ENCODE measurements around the gene AKAP6. TPM values are rescaled to one million over a fixed set of nuclear protein-coding genes. Genes with fewer than 3 reads are reported as not detected.

AKAP6 gene
- total RNA-seq, 1 donor from 2014 or later: 4.7 TPM

GRCh38 chr14:32514681-32515080 is 185.6 kb downstream of the AKAP6 start:
- Mint-ChIP-seq H3K36me3 (no peaks in the 10 kb centered on the region), H3K9me3 (peaks cover 2% of the 10 kb centered on the region)

DNA sequence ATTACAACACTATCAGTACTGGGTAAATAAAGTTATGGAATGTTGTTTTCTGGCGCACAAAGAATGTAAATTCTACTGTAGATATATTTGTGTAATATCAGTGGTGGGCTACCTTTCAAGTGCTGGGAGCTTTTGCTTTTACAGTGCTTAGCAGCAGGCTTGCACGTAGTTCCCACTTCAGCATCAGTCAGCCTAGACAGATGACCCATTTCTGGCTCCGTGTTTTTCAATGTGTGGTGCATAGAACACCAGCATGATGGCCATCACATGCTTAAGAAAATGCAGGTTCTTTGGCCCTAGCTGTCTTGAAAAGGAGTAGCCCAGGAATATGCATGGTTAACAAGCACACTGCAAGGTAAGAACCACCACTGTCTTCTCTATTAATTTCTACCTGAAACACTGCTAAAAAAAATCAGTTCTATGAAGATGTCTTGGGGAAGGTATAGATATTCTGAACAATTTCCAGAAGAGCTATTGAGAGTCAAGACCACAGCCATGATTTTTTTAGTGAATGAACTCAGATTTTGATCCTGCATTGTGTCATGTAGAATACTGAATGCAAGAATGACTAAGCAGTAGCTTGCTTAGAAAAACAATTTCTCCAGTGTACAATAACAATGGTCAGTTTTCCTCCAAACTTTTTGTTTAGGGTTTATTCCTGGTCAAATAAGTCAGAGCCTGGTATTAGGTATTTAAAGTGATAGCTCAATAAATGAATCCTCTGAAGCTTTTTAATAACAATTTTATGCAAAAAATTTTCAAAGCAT is 195.7 kb downstream of the AKAP6 start:
- TF ChIP-seq, protein P1, sequence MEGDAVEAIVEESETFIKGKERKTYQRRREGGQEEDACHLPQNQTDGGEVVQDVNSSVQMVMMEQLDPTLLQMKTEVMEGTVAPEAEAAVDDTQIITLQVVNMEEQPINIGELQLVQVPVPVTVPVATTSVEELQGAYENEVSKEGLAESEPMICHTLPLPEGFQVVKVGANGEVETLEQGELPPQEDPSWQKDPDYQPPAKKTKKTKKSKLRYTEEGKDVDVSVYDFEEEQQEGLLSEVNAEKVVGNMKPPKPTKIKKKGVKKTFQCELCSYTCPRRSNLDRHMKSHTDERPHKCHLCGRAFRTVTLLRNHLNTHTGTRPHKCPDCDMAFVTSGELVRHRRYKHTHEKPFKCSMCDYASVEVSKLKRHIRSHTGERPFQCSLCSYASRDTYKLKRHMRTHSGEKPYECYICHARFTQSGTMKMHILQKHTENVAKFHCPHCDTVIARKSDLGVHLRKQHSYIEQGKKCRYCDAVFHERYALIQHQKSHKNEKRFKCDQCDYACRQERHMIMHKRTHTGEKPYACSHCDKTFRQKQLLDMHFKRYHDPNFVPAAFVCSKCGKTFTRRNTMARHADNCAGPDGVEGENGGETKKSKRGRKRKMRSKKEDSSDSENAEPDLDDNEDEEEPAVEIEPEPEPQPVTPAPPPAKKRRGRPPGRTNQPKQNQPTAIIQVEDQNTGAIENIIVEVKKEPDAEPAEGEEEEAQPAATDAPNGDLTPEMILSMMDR (conservative IDR thresholded peaks at IDR 0.05): no peak
- Mint-ChIP-seq H3K4me3 (no peak overlapping the region), H3K36me3 (no peaks in the 10 kb centered on the region), H3K9me3 (no peaks in the 10 kb centered on the region), H3K27me3 (no peaks in the 10 kb centered on the region), H3K4me1 (ENCODE audit: unreplicated experiment) (no peaks in the 10 kb centered on the region), H3K27ac (no peak overlapping the region)
- no peak for DNase-seq (ENCODE audit: extremely low spot score, unreplicated experiment)

More at GRCh38 chr14:32514681-32515080, 185.6 kb downstream of the AKAP6 start:
- Mint-ChIP-seq H3K4me3 (no peak overlapping the region), H3K27ac (no peak overlapping the region), H3K27me3 (no peaks in the 10 kb centered on the region), H3K4me1 (ENCODE audit: unreplicated experiment) (peaks cover 29% of the 10 kb centered on the region)
- DNase-seq (ENCODE audit: extremely low spot score, unreplicated experiment): no peak
- TF ChIP-seq, protein P1 (conservative IDR thresholded peaks at IDR 0.05): no peak

DNA sequence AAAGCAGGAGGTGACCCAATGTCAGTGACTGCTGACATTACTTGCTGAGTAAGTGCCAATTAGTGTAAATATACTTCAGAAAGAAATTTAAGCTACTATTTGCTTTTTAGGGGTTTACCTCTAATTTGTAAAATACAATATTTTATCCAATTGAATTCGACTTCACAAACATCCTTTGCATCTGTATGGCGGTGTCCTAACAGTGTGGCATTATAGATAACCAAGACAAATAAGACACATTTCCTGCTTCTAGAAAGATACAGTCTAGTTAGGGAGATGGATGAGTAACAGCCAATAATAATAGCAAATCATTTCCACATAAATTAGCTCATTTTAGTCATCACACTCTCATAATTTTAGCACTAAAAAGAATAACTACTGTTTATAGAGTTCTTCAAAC is 196.5 kb downstream of the AKAP6 start:
- H3K4me3 Mint-ChIP-seq: no peak overlapping the region
- no peaks in the 10 kb centered on the region for H3K4me1 Mint-ChIP-seq (ENCODE audit: unreplicated experiment)
- H3K36me3 Mint-ChIP-seq: no peaks in the 10 kb centered on the region
- TF ChIP-seq, protein P1 (conservative IDR thresholded peaks at IDR 0.05): no peak
- H3K9me3 Mint-ChIP-seq: no peaks in the 10 kb centered on the region
- no peaks in the 10 kb centered on the region for H3K27me3 Mint-ChIP-seq
- no peak for DNase-seq (ENCODE audit: extremely low spot score, unreplicated experiment)
- H3K27ac Mint-ChIP-seq: no peak overlapping the region

DNA sequence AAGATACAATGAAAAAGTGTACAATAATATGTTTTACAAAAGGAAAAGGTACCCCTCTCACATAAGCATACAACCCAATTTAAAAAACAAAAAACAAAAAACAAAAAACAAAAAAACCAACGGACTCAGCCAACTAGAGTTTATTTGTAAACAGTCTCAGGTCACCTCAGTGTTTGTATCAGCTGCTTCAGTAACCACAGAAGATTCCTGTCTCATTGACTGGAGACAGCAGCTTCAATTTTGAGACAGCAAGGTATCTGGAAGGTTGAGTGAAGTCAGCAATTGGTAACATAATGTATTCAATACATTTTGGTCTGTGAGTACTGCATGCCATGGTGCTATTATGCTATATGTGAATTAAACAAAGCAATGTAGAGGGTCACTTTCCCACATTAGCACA is 201.7 kb downstream of the AKAP6 start:
- no peak for DNase-seq (ENCODE audit: extremely low spot score, unreplicated experiment)
- TF ChIP-seq, protein P1 (conservative IDR thresholded peaks at IDR 0.05): no peak
- Mint-ChIP-seq H3K27me3 (no peaks in the 10 kb centered on the region), H3K4me3 (no peak overlapping the region), H3K4me1 (ENCODE audit: unreplicated experiment) (no peaks in the 10 kb centered on the region), H3K36me3 (no peaks in the 10 kb centered on the region), H3K27ac (no peak overlapping the region), H3K9me3 (no peaks in the 10 kb centered on the region)

GRCh38 chr14:32531942-32532515 is 202.9 kb downstream of the AKAP6 start:
- Mint-ChIP-seq H3K27ac (no peak overlapping the region), H3K27me3 (no peaks in the 10 kb centered on the region), H3K4me1 (ENCODE audit: unreplicated experiment) (no peaks in the 10 kb centered on the region), H3K4me3 (no peak overlapping the region), H3K9me3 (no peaks in the 10 kb centered on the region), H3K36me3 (no peaks in the 10 kb centered on the region)
- no peak for DNase-seq (ENCODE audit: extremely low spot score, unreplicated experiment)
- TF ChIP-seq, protein P1 (conservative IDR thresholded peaks at IDR 0.05): no peak
